ENCODE data around the gene SCMH1. TPM values are rescaled to one million over a fixed set of nuclear protein-coding genes. Genes with fewer than 3 reads are reported as not detected.

The SCMH1 gene
- total RNA-seq, 6 donors from 2014 or later: 31.4 to 54.5 (median 36.6) TPM

DNA sequence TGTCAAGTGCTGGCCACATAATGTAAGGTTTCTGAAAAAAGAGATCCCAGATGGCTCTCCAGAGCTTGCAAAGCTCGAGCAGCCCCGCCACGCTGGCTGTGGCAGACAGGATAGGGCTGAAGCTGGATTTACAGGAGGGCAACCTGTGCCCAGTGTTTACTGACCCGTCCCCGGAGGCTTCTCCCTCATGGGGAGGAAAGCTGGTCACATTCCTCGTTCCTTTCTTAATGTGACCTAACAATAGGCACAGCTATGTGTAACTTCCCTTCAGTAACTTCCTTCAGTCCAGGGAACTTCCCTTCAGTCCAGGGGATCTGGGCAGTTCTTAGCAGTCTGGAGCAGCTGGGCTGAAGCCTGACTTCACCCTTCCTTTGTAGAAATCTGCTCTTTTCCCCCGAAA, 228.3 kb downstream of the SCMH1 start:
- ATAC-seq (ENCODE audit: low FRiP score in 2 of 2): peak in 1 of 2 donors; percentile 57
- 45 to 65% methylated on average over 6 to 7 of the region's 7 CpGs for WGBS, 2 donors
- H3K36me3 ChIP-seq: peaks cover 0 to 56% (median 42%) of the 10 kb centered on the region in 4 donors
- DNase-seq: no peak
- no peak for TF ChIP-seq EP300 (IDR thresholded peaks at IDR 0.05)
- no peak for TF ChIP-seq POLR2A (IDR thresholded peaks at IDR 0.05)
- no peak for TF ChIP-seq POLR2AphosphoS5 (IDR thresholded peaks at IDR 0.05)
- TF ChIP-seq, protein P1, sequence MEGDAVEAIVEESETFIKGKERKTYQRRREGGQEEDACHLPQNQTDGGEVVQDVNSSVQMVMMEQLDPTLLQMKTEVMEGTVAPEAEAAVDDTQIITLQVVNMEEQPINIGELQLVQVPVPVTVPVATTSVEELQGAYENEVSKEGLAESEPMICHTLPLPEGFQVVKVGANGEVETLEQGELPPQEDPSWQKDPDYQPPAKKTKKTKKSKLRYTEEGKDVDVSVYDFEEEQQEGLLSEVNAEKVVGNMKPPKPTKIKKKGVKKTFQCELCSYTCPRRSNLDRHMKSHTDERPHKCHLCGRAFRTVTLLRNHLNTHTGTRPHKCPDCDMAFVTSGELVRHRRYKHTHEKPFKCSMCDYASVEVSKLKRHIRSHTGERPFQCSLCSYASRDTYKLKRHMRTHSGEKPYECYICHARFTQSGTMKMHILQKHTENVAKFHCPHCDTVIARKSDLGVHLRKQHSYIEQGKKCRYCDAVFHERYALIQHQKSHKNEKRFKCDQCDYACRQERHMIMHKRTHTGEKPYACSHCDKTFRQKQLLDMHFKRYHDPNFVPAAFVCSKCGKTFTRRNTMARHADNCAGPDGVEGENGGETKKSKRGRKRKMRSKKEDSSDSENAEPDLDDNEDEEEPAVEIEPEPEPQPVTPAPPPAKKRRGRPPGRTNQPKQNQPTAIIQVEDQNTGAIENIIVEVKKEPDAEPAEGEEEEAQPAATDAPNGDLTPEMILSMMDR (IDR thresholded peaks at IDR 0.05): no peak
- H3K4me1 ChIP-seq: peaks cover 11 to 21% (median 16%) of the 10 kb centered on the region in 4 donors
- H3K4me3 ChIP-seq: no peak overlapping the region
- no peaks in the 10 kb centered on the region for H3K9me3 ChIP-seq
- H3K27me3 ChIP-seq: no peaks in the 10 kb centered on the region
- H3K27ac ChIP-seq: peak overlapping the region in 3 of 4 donors; percentile 3 to 44 (median 17)

DNA sequence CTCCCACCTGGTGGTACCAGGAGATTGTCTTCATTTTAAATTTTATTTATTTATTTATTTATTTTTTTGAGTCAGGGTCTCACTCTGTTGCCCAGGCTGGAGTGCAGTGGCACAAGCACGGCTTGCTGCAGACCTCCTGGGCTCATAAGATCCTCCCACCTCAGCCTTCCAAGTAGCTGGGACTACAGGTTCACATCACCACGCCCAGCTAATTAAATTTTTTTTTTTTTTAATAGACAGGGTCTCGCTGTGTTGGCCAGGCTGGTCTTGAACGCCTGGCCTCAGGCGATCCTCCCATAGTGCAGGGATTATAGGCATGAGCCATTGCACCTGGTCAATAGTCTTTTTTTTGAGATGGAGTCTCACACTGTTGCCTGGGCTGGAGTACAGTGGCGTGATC, 229.1 kb downstream of the SCMH1 start:
- no peaks in the 10 kb centered on the region for H3K9me3 ChIP-seq
- ATAC-seq (ENCODE audit: low FRiP score in 2 of 2) (no peak), DNase-seq (no peak)
- no peak for TF ChIP-seq POLR2A (IDR thresholded peaks at IDR 0.05)
- no peak for TF ChIP-seq POLR2AphosphoS5 (IDR thresholded peaks at IDR 0.05)
- no peak for TF ChIP-seq EP300 (IDR thresholded peaks at IDR 0.05)
- TF ChIP-seq, protein P1 (IDR thresholded peaks at IDR 0.05): no peak
- WGBS, 2 donors: 92 to 94% methylated on average over 6 of the region's 6 CpGs
- H3K36me3 ChIP-seq: peaks cover 0 to 61% (median 48%) of the 10 kb centered on the region in 4 donors
- H3K27ac ChIP-seq: no peak overlapping the region
- no peak overlapping the region for H3K4me3 ChIP-seq
- H3K27me3 ChIP-seq: no peaks in the 10 kb centered on the region
- H3K4me1 ChIP-seq: peaks cover 11 to 21% (median 16%) of the 10 kb centered on the region in 4 donors

DNA sequence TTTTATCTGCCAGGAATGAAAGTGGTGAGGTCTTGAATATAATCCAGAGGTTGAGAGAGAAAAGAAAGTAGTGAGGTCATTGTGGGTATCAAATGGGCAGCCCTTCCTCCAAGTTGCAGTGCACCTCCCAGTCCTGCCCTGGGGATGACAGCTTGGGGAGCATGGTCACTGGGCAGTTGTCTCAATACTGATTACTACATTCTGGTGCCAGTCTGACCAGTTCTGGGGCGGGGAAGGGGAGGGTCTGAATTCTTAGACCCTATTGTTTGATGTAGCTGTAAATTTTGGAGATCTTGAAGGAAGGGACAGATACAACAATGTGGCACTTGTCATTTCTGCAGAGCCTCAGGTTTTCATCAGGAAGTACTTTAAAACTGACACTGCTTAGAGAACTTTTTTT, 231.8 kb downstream of the SCMH1 start:
- WGBS, 2 donors: 80 to 84% methylated on average over 1 of the region's 1 CpG
- TF ChIP-seq, protein P1 (IDR thresholded peaks at IDR 0.05): no peak
- TF ChIP-seq POLR2AphosphoS5 (IDR thresholded peaks at IDR 0.05) (no peak), POLR2A (IDR thresholded peaks at IDR 0.05) (no peak), EP300 (IDR thresholded peaks at IDR 0.05) (no peak)

DNA sequence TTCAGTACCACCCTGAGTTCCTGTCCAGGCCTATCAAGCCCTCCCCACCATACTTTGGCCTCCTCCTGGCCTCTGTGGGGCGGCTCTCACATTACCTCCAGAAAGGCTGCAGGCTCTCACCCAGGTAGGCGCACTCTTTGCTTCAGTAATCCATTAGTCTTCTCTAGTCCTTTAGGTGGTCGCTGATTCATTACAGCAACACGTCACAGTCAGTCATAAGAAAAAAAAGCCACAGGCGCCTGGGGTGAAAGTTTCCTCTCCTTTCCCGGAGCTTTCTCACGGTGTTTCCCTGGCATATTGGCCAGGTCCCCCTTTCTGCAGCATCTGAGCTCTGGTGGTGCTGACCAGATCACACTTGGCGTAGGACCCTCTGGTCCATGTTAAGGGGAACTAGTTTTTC, 232.6 kb downstream of the SCMH1 start:
- Histone ChIP-seq H3K9me3 (no peaks in the 10 kb centered on the region), H3K27me3 (no peaks in the 10 kb centered on the region), H3K27ac (no peak overlapping the region), H3K4me3 (no peak overlapping the region), H3K36me3 (peaks cover 0 to 75% (median 55%) of the 10 kb centered on the region in 4 donors), H3K4me1 (peaks cover 10 to 17% (median 14%) of the 10 kb centered on the region in 4 donors)
- 89 to 94% methylated on average over 8 of the region's 8 CpGs for WGBS, 2 donors
- DNase-seq: no peak
- no peak for TF ChIP-seq EP300 (IDR thresholded peaks at IDR 0.05)
- TF ChIP-seq, protein P1 (IDR thresholded peaks at IDR 0.05): no peak
- no peak for TF ChIP-seq POLR2AphosphoS5 (IDR thresholded peaks at IDR 0.05)
- no peak for TF ChIP-seq POLR2A (IDR thresholded peaks at IDR 0.05)
- no peak for ATAC-seq (ENCODE audit: low FRiP score in 2 of 2)

More for the DNA sequence above, 231.8 kb downstream of the SCMH1 start:
- Histone ChIP-seq H3K27me3 (no peaks in the 10 kb centered on the region), H3K4me3 (no peak overlapping the region), H3K4me1 (peaks cover 11 to 21% (median 16%) of the 10 kb centered on the region in 4 donors), H3K9me3 (no peaks in the 10 kb centered on the region), H3K27ac (no peak overlapping the region), H3K36me3 (peaks cover 0 to 73% (median 53%) of the 10 kb centered on the region in 4 donors)
- DNase-seq (no peak), ATAC-seq (ENCODE audit: low FRiP score in 2 of 2) (no peak)

Data from upper lobe of left lung (tissue), 6 donors.